Measurements from ENCODE around the gene PRAMEF12. TPM values are rescaled to one million over a fixed set of nuclear protein-coding genes. Genes with fewer than 3 reads are reported as not detected.

The PRAMEF12 gene
- polyA plus RNA-seq, 10 donors = not detected

Other genes with a start within 250 kb of the PRAMEF12 start
- gene DHRS3, start 155.5 kb upstream of the PRAMEF12 start, polyA plus RNA-seq (ENCODE audit: insufficient read length in 10 of 10) = 10 to 100 TPM; 11.8 to 25.6 (median 17.0) TPM
- not detected for gene AADACL4, start 129.7 kb upstream of the PRAMEF12 start, polyA plus RNA-seq (ENCODE audit: insufficient read length in 10 of 10)
- gene AADACL3, start 57.6 kb upstream of the PRAMEF12 start, polyA plus RNA-seq (ENCODE audit: insufficient read length in 10 of 10) = not detected
- gene CFAP107, start 27.5 kb upstream of the PRAMEF12 start, polyA plus RNA-seq (ENCODE audit: insufficient read length in 10 of 10) = 1 to 10 TPM in 2 of 10 donors, under 1 TPM in 7, not detected in 1; 0.12 to 1.5 (median 0.52) TPM
- gene PRAMEF1, start 17.7 kb downstream of the PRAMEF12 start, polyA plus RNA-seq (ENCODE audit: insufficient read length in 10 of 10) = not detected
- not detected for gene PRAMEF11, start 57.7 kb downstream of the PRAMEF12 start, polyA plus RNA-seq (ENCODE audit: insufficient read length in 10 of 10)
- gene HNRNPCL1, start 75.0 kb downstream of the PRAMEF12 start, polyA plus RNA-seq (ENCODE audit: insufficient read length in 10 of 10) = not detected
- gene PRAMEF2, start 83.3 kb downstream of the PRAMEF12 start, polyA plus RNA-seq (ENCODE audit: insufficient read length in 10 of 10) = not detected
- not detected for gene PRAMEF4, start 112.5 kb downstream of the PRAMEF12 start, polyA plus RNA-seq (ENCODE audit: insufficient read length in 10 of 10)
- not detected for gene PRAMEF10, start 124.5 kb downstream of the PRAMEF12 start, polyA plus RNA-seq (ENCODE audit: insufficient read length in 10 of 10)
- not detected for gene PRAMEF7, start 142.9 kb downstream of the PRAMEF12 start, polyA plus RNA-seq (ENCODE audit: insufficient read length in 10 of 10)
- not detected for gene PRAMEF6, start 173.8 kb downstream of the PRAMEF12 start, polyA plus RNA-seq (ENCODE audit: insufficient read length in 10 of 10)

All from muscle of back (tissue), 10 donors.